ENCODE measurements around the gene PIPOX.

PIPOX gene

DNA sequence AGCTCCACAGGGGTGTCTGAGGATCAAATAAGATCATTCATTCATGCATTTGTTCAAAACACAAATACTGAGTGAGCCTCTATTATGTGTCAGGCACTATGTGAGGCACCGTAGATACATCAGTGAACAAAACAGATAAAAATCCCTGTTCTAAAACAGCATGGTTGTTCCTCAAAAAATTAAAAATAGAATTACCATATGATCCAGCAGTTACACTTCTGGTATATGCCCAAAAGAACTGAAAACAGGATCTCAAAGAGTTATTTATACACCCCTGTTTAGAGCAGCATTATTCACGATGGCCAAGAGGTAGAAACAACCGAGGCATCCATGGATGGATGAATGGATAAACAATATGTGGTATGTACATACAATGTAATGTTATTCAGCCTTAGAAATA is 15.4 kb downstream of the PIPOX start:
- H3K4me2 ChIP-seq (ENCODE audit: low read length) = no peak overlapping the region
- H3K9me3 ChIP-seq (ENCODE audit: control insufficient read depth, insufficient read depth, low read length) = no peaks in the 10 kb centered on the region
- H3K4me3 ChIP-seq (ENCODE audit: low read length) = no peak overlapping the region
- no peak overlapping the region for H3K27ac ChIP-seq (ENCODE audit: low read depth, low read length)
- TF ChIP-seq, protein P1, sequence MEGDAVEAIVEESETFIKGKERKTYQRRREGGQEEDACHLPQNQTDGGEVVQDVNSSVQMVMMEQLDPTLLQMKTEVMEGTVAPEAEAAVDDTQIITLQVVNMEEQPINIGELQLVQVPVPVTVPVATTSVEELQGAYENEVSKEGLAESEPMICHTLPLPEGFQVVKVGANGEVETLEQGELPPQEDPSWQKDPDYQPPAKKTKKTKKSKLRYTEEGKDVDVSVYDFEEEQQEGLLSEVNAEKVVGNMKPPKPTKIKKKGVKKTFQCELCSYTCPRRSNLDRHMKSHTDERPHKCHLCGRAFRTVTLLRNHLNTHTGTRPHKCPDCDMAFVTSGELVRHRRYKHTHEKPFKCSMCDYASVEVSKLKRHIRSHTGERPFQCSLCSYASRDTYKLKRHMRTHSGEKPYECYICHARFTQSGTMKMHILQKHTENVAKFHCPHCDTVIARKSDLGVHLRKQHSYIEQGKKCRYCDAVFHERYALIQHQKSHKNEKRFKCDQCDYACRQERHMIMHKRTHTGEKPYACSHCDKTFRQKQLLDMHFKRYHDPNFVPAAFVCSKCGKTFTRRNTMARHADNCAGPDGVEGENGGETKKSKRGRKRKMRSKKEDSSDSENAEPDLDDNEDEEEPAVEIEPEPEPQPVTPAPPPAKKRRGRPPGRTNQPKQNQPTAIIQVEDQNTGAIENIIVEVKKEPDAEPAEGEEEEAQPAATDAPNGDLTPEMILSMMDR (IDR thresholded peaks at IDR 0.05; ENCODE audit: low read depth, low read length, poor library complexity, severe bottlenecking) = no peak
- no peak for TF ChIP-seq EZH2phosphoT487 (IDR thresholded peaks at IDR 0.05; ENCODE audit: borderline replicate concordance, low read length)
- no peaks in the 10 kb centered on the region for H3K4me1 ChIP-seq (ENCODE audit: control insufficient read depth, low read length)
- no peaks in the 10 kb centered on the region for H3F3A ChIP-seq (ENCODE audit: control insufficient read depth, insufficient read depth)
- H4K20me1 ChIP-seq (ENCODE audit: control insufficient read depth, insufficient read depth, low read depth, low read length) = no peaks in the 10 kb centered on the region
- no peaks in the 10 kb centered on the region for H3K36me3 ChIP-seq (ENCODE audit: control insufficient read depth, low read length)
- H3K9me2 ChIP-seq (replicated peaks; ENCODE audit: control insufficient read depth, low read length) = no peaks in the 10 kb centered on the region
- H3K79me2 ChIP-seq (ENCODE audit: control insufficient read depth, low read length) = no peaks in the 10 kb centered on the region
- peaks cover 4% of the 10 kb centered on the region; the same call in 1 of the 2 replicates for H3K27me3 ChIP-seq (ENCODE audit: control insufficient read depth, low read length)

DNA sequence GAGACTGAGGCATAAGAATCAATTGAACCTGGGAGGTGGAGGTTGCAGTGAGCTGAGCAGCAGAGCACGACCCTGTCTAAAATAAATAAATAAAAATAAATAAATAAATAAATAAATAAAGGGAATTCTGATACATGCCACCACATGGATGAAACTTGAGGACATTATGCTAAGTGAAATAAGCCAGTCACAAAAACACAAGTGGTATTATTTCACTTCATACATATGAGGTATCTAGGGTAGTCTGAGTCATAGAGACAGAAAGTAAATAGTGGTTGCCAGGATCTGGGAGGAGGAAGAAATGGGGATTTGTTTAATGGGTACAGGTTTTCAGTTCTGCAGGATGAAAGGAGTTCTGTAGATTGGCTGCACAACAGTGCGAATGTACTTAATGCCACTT is 16.3 kb downstream of the PIPOX start:
- no peak overlapping the region for H3K27ac ChIP-seq (ENCODE audit: low read depth, low read length)
- no peak overlapping the region for H3K4me2 ChIP-seq (ENCODE audit: low read length)
- no peaks in the 10 kb centered on the region for H4K20me1 ChIP-seq (ENCODE audit: control insufficient read depth, insufficient read depth, low read depth, low read length)
- no peaks in the 10 kb centered on the region for H3F3A ChIP-seq (ENCODE audit: control insufficient read depth, insufficient read depth)
- no peaks in the 10 kb centered on the region for H3K9me3 ChIP-seq (ENCODE audit: control insufficient read depth, insufficient read depth, low read length)
- no peaks in the 10 kb centered on the region for H3K4me1 ChIP-seq (ENCODE audit: control insufficient read depth, low read length)
- H3K9me2 ChIP-seq (replicated peaks; ENCODE audit: control insufficient read depth, low read length) = no peaks in the 10 kb centered on the region
- H3K27me3 ChIP-seq (ENCODE audit: control insufficient read depth, low read length) = peaks cover 4% of the 10 kb centered on the region; the same call in 1 of the 2 replicates
- H3K36me3 ChIP-seq (ENCODE audit: control insufficient read depth, low read length) = no peaks in the 10 kb centered on the region
- TF ChIP-seq, protein P1 (IDR thresholded peaks at IDR 0.05; ENCODE audit: low read depth, low read length, poor library complexity, severe bottlenecking) = no peak
- no peak for TF ChIP-seq EZH2phosphoT487 (IDR thresholded peaks at IDR 0.05; ENCODE audit: borderline replicate concordance, low read length)
- H3K79me2 ChIP-seq (ENCODE audit: control insufficient read depth, low read length) = no peaks in the 10 kb centered on the region
- no peak overlapping the region for H3K4me3 ChIP-seq (ENCODE audit: low read length)

DNA sequence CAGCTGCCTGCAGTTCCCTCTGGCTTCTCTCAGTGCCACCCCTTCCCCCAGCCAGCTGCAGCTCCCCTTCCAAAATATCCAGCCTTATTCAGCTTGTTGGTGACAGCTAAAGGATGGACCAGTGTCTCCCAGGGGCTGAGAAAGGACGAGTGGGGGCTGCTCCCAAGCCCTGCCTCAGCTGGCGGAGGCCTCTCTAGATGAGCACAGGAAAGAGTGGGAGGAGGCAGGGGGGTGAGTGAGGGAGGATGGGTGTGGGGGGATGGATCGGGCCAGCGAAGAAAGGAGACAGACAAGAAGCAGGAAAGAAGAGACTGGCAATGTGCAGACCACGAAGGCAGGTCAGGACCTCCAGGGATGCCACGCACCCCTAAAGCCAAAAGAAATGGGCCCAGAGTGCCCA is 17.5 kb downstream of the PIPOX start:
- Histone ChIP-seq H3F3A (ENCODE audit: control insufficient read depth, insufficient read depth) (no peaks in the 10 kb centered on the region), H3K27me3 (ENCODE audit: control insufficient read depth, low read length) (peaks cover 4% of the 10 kb centered on the region; the same call in 1 of the 2 replicates), H4K20me1 (ENCODE audit: control insufficient read depth, insufficient read depth, low read depth, low read length) (no peaks in the 10 kb centered on the region), H3K27ac (ENCODE audit: low read depth, low read length) (no peak overlapping the region), H3K79me2 (ENCODE audit: control insufficient read depth, low read length) (no peaks in the 10 kb centered on the region), H3K9me2 (replicated peaks; ENCODE audit: control insufficient read depth, low read length) (no peaks in the 10 kb centered on the region), H3K4me1 (ENCODE audit: control insufficient read depth, low read length) (no peaks in the 10 kb centered on the region), H3K36me3 (ENCODE audit: control insufficient read depth, low read length) (no peaks in the 10 kb centered on the region), H3K9me3 (ENCODE audit: control insufficient read depth, insufficient read depth, low read length) (no peaks in the 10 kb centered on the region), H3K4me3 (ENCODE audit: low read length) (no peak overlapping the region), H3K4me2 (ENCODE audit: low read length) (no peak overlapping the region)
- TF ChIP-seq, protein P1 (IDR thresholded peaks at IDR 0.05; ENCODE audit: low read depth, low read length, poor library complexity, severe bottlenecking) = no peak
- TF ChIP-seq EZH2phosphoT487 (IDR thresholded peaks at IDR 0.05; ENCODE audit: borderline replicate concordance, low read length) = no peak

Data from DOHH2 (cell line).